Ovary (tissue), 3 donors: Measurements from ENCODE around the gene ITSN2.

ENCODE experiments used
- EP300 ChIP-seq: sonication (generic); formaldehyde crosslinking; IDR thresholded peaks from one replicate; pipeline ENCODE4 v1.6.1; 2017; ENCODE audit warnings: antibody characterized with exemption
- POLR2A ChIP-seq: fragments of 450-650 bp; IDR thresholded peaks from one replicate; pipeline ENCODE4 v1.6.1; 2017; ENCODE audit warnings: antibody characterized with exemption, mild to moderate bottlenecking, moderate library complexity
- TF ChIP-seq, protein P1 (sequence below), 3 donors: fragments of 450-650 bp in 2 of 3; fragments of 200-600 bp in 1 of 3; IDR thresholded peaks; one replicate each; pipeline versions ENCODE4 v1.5.1 to v1.8.0; 2016 to 2022; ENCODE audit warnings: antibody characterized with exemption in 3 of 3, mild to moderate bottlenecking in 1 of 3
- donor health status: DM: no; HTN: no; CAD: no.

DNA sequence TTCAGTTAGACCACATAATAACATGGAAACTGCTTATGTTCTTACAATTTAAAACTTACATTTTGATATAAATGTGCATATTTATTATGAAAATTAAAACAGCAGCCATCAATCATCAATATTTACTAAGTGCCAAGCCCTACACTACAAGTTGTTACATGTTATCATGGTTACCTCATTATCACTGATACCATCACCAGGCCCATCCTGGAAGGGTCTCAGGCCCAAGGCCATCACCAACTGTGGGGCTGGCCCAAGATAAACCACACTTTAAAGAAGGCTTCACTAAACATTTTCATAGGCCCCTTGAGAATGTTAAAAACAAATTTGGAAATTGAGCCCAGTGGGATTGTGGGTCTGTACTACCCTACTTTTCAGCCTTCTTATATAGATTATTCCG lies 6.4 kb downstream of the ITSN2 start:
- TF ChIP-seq, protein P1, sequence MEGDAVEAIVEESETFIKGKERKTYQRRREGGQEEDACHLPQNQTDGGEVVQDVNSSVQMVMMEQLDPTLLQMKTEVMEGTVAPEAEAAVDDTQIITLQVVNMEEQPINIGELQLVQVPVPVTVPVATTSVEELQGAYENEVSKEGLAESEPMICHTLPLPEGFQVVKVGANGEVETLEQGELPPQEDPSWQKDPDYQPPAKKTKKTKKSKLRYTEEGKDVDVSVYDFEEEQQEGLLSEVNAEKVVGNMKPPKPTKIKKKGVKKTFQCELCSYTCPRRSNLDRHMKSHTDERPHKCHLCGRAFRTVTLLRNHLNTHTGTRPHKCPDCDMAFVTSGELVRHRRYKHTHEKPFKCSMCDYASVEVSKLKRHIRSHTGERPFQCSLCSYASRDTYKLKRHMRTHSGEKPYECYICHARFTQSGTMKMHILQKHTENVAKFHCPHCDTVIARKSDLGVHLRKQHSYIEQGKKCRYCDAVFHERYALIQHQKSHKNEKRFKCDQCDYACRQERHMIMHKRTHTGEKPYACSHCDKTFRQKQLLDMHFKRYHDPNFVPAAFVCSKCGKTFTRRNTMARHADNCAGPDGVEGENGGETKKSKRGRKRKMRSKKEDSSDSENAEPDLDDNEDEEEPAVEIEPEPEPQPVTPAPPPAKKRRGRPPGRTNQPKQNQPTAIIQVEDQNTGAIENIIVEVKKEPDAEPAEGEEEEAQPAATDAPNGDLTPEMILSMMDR (IDR thresholded peaks at IDR 0.05): no peak
- no peak for TF ChIP-seq POLR2A
- no peak for TF ChIP-seq EP300
